Right atrium auricular region (tissue), 2 donors: ENCODE data around the gene SMYD1. TPM values are rescaled to one million over a fixed set of nuclear protein-coding genes. Genes with fewer than 3 reads are reported as not detected.

Experiments
- DNase-seq: peaks from one replicate; pipeline ENCODE4 v3.0.0-alpha.2; 2019; ENCODE audit warnings: low spot score
- H3K27ac ChIP-seq, 2 donors: fragments of 200-600 bp; sonication (generic); 1 replicate in 1 of 2; 2 replicates in 1 of 2; pipeline ENCODE4 v1.5.1; 2016 to 2019
- H3K27me3 ChIP-seq, 2 donors: fragments of 200-600 bp; sonication (generic); one replicate each; pipeline versions ENCODE4 v1.5.1 to v1.6.0; 2017 to 2019
- H3K36me3 ChIP-seq: fragments of 200-600 bp; sonication (generic); one replicate; pipeline ENCODE4 v1.5.1; 2016
- H3K4me1 ChIP-seq, 2 donors: fragments of 200-600 bp; sonication (generic); one replicate each; pipeline versions ENCODE4 v1.5.1 to v1.6.0; 2017 to 2019
- H3K4me3 ChIP-seq, 2 donors: fragments of 200-600 bp; sonication (generic); 1 replicate in 1 of 2; 2 replicates in 1 of 2; pipeline ENCODE4 v1.5.1; 2017 to 2019; ENCODE audit warnings: mild to moderate bottlenecking in 1 of 2, moderate library complexity in 1 of 2
- H3K9me3 ChIP-seq, 2 donors: fragments of 200-600 bp; sonication (generic); one replicate each; pipeline ENCODE4 v1.5.1; 2019
- CTCF ChIP-seq, 2 donors: fragments of 200-600 bp; sonication (generic); IDR thresholded peaks; one replicate each; pipeline ENCODE4 v1.5.1; 2019; ENCODE audit warnings: antibody characterized with exemption in 2 of 2
- total RNA-seq, 2 donors: library from RNA; depleted of rRNA; stranded (reverse); fragments of >200 nt; gene quantifications; one replicate each; pipeline ENCODE4 v1.1.0, GENCODE V29; 2016

The SMYD1 gene
- total RNA-seq, 2 donors from 2014 or later: 74.8 to 179 TPM

GRCh38 chr2:88088999-88089398 is 21.4 kb downstream of the SMYD1 start:
- Histone ChIP-seq H3K4me1 (no peaks in the 10 kb centered on the region), H3K27ac (no peak overlapping the region), H3K4me3 (no peak overlapping the region), H3K27me3 (no peaks in the 10 kb centered on the region), H3K36me3 (peaks cover 53% of the 10 kb centered on the region), H3K9me3 (no peaks in the 10 kb centered on the region)
- no peak for TF ChIP-seq CTCF (IDR thresholded peaks at IDR 0.05)
- no peak for DNase-seq

- TF ChIP-seq CTCF (IDR thresholded peaks at IDR 0.05): no peak
- Histone ChIP-seq H3K4me1 (no peaks in the 10 kb centered on the region), H3K4me3 (no peak overlapping the region), H3K27ac (no peak overlapping the region), H3K27me3 (no peaks in the 10 kb centered on the region), H3K9me3 (no peaks in the 10 kb centered on the region), H3K36me3 (peaks cover 53% of the 10 kb centered on the region)
- DNase-seq: no peak
Observed at GRCh38 chr2:88090446-88091283, 23.0 kb downstream of the SMYD1 start.

GRCh38 chr2:88091943-88092342 is 24.3 kb downstream of the SMYD1 start:
- Histone ChIP-seq H3K27me3 (no peaks in the 10 kb centered on the region), H3K4me3 (no peak overlapping the region), H3K36me3 (peaks cover 63% of the 10 kb centered on the region), H3K9me3 (no peaks in the 10 kb centered on the region), H3K4me1 (no peaks in the 10 kb centered on the region), H3K27ac (no peak overlapping the region)
- no peak for TF ChIP-seq CTCF (IDR thresholded peaks at IDR 0.05)
- no peak for DNase-seq

GRCh38 chr2:88092773-88093172 is 25.1 kb downstream of the SMYD1 start:
- H3K27ac ChIP-seq: no peak overlapping the region
- peaks cover 66% of the 10 kb centered on the region for H3K36me3 ChIP-seq
- H3K4me1 ChIP-seq: no peaks in the 10 kb centered on the region

GRCh38 chr2:88095022-88095421 is 27.4 kb downstream of the SMYD1 start:
- no peak for DNase-seq
- H3K27ac ChIP-seq: no peak overlapping the region
- H3K36me3 ChIP-seq: peaks cover 60% of the 10 kb centered on the region
- no peaks in the 10 kb centered on the region for H3K9me3 ChIP-seq
- peaks cover 0 to 4% of the 10 kb centered on the region in 2 donors for H3K4me1 ChIP-seq
- H3K27me3 ChIP-seq: no peaks in the 10 kb centered on the region
- no peak overlapping the region for H3K4me3 ChIP-seq
- no peak for TF ChIP-seq CTCF (IDR thresholded peaks at IDR 0.05)

More at GRCh38 chr2:88092773-88093172, 25.1 kb downstream of the SMYD1 start:
- no peak for DNase-seq
- no peak for TF ChIP-seq CTCF (IDR thresholded peaks at IDR 0.05)
- Histone ChIP-seq H3K4me3 (no peak overlapping the region), H3K9me3 (no peaks in the 10 kb centered on the region), H3K27me3 (no peaks in the 10 kb centered on the region)
